ENCODE data around the gene ENOX2. TPM values are rescaled to one million over a fixed set of nuclear protein-coding genes. Genes with fewer than 3 reads are reported as not detected.
"Not testable (repeated sequence)": the region's sequence is repeated elsewhere in the genome, so short reads cannot be mapped to it uniquely, and the experiment has no call there.

ENOX2 gene, protein sequence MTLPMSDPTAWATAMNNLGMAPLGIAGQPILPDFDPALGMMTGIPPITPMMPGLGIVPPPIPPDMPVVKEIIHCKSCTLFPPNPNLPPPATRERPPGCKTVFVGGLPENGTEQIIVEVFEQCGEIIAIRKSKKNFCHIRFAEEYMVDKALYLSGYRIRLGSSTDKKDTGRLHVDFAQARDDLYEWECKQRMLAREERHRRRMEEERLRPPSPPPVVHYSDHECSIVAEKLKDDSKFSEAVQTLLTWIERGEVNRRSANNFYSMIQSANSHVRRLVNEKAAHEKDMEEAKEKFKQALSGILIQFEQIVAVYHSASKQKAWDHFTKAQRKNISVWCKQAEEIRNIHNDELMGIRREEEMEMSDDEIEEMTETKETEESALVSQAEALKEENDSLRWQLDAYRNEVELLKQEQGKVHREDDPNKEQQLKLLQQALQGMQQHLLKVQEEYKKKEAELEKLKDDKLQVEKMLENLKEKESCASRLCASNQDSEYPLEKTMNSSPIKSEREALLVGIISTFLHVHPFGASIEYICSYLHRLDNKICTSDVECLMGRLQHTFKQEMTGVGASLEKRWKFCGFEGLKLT
- total RNA-seq, result 10 to 100 TPM; 14.5 to 16.9 TPM

DNA sequence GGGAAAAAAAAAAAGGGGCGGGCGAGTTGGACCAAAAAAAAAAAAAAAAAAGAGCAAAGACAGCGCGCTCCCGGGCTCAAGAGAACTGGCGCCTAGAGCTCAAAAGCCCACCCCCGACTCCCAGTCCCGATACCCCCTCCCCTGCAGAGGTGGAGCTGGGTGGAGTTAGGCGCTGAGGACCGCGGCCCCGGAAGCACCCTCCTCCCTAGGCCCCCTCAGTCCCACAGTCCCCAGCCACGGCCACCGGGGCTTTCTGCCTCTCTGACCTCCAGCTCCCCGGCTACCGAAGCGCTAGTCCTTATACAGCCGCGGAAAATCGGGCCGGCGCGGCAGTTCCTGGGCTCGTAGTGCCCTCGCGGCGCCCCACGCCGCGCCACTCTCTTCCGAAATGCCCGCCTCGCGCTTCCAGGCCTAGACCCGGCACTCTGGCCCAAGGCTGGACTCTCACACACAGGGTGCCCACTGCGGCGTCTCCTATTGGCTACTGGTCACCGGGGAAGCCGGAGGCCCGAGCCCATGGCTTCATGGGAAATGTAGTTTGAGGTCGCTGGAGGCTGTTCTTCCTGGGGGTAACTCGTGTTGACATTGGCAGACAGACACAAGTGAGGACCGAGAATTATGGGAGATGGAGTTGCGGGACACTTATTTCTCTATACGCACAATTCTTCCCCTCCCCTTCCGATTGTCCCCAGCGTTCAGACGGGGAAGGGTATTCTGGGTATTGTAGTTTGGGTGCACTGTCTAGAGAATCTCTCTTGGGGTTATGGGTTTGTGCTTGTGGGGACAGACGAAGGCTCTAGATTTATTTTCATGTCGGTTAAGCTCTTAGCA is at the start of gene ENOX2:
ENOX2 (minus strand) TSS at position 427 of the 831 bp plus-strand sequence. CDS start 199,993 bp downstream, outside the sequence.
- peak; percentile 99 for ATAC-seq
- peak; percentile 91 for DNase-seq

DNA sequence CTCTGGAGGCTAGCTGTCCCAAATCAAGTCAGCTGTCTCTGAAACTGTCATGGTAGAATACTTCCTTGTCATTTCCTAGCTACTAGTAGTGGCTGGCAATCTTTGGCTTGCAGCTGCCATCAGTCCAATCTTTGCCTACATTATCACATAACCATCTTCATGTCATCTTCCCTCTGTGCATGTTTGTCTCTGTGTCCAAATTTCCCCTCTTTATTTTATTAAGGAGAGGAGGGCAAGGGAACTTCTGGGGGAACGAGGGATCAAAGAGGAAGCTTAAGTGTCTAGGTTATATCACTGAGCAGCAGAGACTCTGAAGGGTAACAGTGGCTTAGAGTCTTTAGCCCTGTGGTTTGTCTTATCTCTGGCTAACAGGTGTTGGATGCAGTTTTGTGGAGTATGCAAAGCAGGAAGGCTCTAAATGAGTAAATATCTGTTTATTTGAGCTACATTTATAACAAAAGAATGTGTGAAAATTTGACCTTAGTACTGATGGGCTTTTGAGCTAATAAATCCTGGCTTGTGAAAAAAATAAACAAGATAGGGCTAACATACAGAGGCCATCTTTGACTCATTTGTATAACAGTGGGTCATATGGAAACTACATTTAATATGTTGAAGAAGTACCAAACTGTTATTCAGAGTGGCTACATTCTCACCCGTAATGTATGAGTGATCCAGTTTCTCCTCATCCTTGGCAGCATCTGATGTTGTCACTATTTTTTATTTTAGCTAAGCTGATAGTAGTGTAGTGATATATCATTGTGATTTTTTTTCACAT is 49.4 kb upstream of the ENOX2 start:
- no peaks in the 10 kb centered on the region for H3K4me1 Mint-ChIP-seq
- no peaks in the 10 kb centered on the region for H3K9me3 Mint-ChIP-seq (ENCODE audit: low read depth)
- ATAC-seq, result no peak
- DNase-seq, result no peak
- no peak overlapping the region for H3K27ac Mint-ChIP-seq
- no peak overlapping the region for H3K4me3 Mint-ChIP-seq
- peaks cover 18% of the 10 kb centered on the region for H3K27me3 Mint-ChIP-seq
- no peaks in the 10 kb centered on the region for H3K36me3 Mint-ChIP-seq
- CTCF ChIA-PET, result no interaction called here

More for the DNA sequence above, at the start of gene ENOX2:
- Mint-ChIP-seq H3K36me3 (peaks cover 8% of the 10 kb centered on the region), H3K4me1 (peaks cover 8% of the 10 kb centered on the region), H3K27me3 (no peaks in the 10 kb centered on the region), H3K4me3 (no peak within 1 kb of the TSS), H3K9me3 (ENCODE audit: low read depth) (no peaks in the 10 kb centered on the region), H3K27ac (peak within 1 kb of the TSS; percentile 76)
- CTCF ChIA-PET, result interaction anchor here (0.6 kb wide), 1 partner anchor 695 kb away, joined by 3 read pairs; no protein-coding TSS in a partner anchor

DNA sequence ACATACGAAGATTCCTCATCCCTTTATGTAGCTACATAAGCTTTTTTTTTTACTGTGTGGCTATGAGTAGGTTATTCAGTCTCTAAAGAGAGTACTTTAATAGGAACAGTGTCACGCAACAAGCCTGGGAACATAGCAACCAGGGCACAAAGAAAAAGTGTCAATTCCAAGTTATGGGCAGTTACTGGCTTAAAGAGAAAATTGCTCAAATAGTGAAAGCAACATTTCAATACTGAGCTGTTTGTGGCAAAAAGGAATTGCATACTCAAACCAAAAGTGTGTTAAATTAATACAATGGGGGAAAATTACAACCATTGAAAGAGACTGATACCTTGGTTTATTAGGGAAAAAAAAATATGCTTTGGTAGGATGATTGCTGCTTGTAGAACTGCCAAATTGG is 41.2 kb upstream of the ENOX2 start:
- H3K27ac Mint-ChIP-seq, result no peak overlapping the region
- CTCF ChIA-PET, result no interaction called here
- H3K9me3 Mint-ChIP-seq (ENCODE audit: low read depth), result no peaks in the 10 kb centered on the region
- H3K4me1 Mint-ChIP-seq, result no peaks in the 10 kb centered on the region
- DNase-seq (no peak), ATAC-seq (no peak)
- no peaks in the 10 kb centered on the region for H3K36me3 Mint-ChIP-seq
- peaks cover 4% of the 10 kb centered on the region for H3K27me3 Mint-ChIP-seq
- H3K4me3 Mint-ChIP-seq, result no peak overlapping the region

DNA sequence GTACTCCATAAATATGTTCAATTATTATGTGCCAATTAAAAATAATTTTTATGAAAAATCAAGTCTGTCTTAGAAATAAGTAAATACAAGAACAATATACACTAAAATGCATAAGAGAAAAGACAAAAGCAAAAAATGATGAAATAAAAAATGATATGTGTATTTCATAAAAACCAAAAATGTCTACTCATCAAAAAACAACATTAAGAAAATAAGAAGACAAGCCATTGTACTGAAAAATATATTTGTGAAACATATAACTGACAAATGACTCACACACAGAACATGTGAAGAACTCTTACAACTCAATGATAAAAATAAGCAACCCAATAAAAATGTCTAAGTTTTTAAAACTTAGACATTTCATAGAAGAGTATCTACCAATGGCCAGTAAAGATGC is 34.1 kb upstream of the ENOX2 start:
- Mint-ChIP-seq H3K4me3 (no peak overlapping the region), H3K4me1 (no peaks in the 10 kb centered on the region), H3K27me3 (peaks cover 4% of the 10 kb centered on the region), H3K9me3 (ENCODE audit: low read depth) (no peaks in the 10 kb centered on the region), H3K36me3 (no peaks in the 10 kb centered on the region), H3K27ac (no peak overlapping the region)
- ATAC-seq (no peak), DNase-seq (no peak)
- CTCF ChIA-PET, result no interaction called here

DNA sequence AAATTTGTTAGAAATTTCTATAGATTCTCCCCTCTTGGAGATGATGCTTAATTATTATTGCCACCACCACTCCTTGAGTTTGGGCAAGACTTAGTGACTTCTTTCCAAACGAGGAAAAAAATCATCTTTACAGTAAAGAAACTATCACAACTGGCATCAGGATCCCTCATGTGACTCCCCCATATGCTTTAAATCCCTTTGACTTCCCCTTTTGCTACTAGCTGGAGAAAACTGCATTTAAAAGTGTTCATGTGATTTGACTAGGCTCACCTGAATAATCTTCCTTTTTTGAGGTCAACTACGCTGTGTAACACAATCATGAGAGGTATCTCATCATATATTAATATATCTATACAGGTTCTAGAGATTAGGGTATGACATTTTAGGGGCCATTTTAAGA is 30.3 kb upstream of the ENOX2 start:
- Mint-ChIP-seq H3K36me3 (no peaks in the 10 kb centered on the region), H3K4me3 (no peak overlapping the region), H3K27ac (no peak overlapping the region), H3K27me3 (peaks cover 2% of the 10 kb centered on the region), H3K9me3 (ENCODE audit: low read depth) (no peaks in the 10 kb centered on the region), H3K4me1 (no peaks in the 10 kb centered on the region)
- no peak for DNase-seq
- CTCF ChIA-PET, result no interaction called here
- no peak for ATAC-seq

DNA sequence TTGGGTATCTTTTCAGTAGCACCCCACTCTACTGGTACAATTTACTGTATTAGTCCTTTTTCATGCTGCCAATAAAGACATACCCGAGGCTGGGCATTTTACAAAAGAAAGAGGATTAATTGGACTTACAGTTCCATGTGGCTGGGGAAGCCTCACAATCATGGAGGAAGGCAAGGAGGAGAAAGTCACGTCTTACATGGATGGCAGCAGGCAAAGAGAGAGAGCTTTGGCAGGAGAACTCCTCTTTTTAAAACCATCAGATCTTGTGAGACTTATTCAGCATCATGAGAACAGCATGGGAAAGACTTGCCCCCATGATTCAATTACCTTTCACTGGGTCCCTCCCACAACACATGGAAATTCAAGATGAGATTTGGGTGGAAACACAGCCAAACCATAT is 17.4 kb upstream of the ENOX2 start:
- H3K27ac Mint-ChIP-seq; H3K36me3 Mint-ChIP-seq; H3K4me3 Mint-ChIP-seq; H3K4me1 Mint-ChIP-seq; H3K27me3 Mint-ChIP-seq; H3K9me3 Mint-ChIP-seq (ENCODE audit: low read depth); DNase-seq; ATAC-seq; CTCF ChIA-PET: not testable (repeated sequence)

DNA sequence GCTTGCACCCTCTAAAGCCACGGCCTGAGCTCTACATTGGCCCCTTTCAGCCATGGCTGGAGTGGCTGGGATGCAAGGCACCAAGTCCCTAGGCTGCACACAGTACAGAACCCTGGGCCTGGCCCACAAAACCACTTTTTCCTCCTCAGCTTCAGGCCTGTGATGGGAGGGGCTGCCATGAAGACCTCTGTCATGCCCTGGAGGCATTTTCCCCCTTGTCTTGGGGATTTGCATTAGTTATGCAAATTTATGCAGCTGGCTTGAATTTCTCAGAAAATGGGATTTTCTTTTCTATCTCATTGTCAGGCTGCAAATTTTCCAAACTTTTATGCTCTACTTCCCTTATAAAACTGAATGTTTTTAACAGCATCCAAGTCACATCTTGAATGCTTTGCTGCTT is 16.7 kb upstream of the ENOX2 start:
- H3K27me3 Mint-ChIP-seq; CTCF ChIA-PET; ATAC-seq; DNase-seq; H3K27ac Mint-ChIP-seq; H3K36me3 Mint-ChIP-seq; H3K4me1 Mint-ChIP-seq; H3K9me3 Mint-ChIP-seq (ENCODE audit: low read depth); H3K4me3 Mint-ChIP-seq: not testable (repeated sequence)

DNA sequence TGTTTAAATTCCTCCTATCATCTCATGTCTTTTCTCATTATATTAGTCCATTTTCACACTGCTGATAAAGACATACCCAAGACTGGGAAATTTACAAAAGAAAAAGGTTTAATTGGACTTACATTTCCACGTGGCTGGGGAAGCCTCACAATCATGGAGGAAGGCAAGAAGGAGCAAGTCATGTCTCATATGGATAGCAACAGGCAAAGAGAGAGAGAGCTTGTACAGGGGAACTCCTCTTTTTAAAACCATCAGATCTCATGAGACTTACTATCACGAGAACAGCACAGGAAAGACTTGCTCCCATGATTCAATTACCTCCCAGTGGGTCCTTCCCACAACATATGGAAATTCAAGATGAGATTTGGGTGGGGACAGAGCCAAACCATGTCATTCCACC is 15.5 kb upstream of the ENOX2 start:
- H3K9me3 Mint-ChIP-seq (ENCODE audit: low read depth); H3K36me3 Mint-ChIP-seq; H3K27me3 Mint-ChIP-seq; H3K4me3 Mint-ChIP-seq; ATAC-seq; H3K4me1 Mint-ChIP-seq; DNase-seq; H3K27ac Mint-ChIP-seq: not testable (repeated sequence)
- CTCF ChIA-PET, result interaction anchor here (4.0 kb wide), 1 partner anchor 378 kb away, joined by 19 read pairs; no protein-coding TSS in a partner anchor

DNA sequence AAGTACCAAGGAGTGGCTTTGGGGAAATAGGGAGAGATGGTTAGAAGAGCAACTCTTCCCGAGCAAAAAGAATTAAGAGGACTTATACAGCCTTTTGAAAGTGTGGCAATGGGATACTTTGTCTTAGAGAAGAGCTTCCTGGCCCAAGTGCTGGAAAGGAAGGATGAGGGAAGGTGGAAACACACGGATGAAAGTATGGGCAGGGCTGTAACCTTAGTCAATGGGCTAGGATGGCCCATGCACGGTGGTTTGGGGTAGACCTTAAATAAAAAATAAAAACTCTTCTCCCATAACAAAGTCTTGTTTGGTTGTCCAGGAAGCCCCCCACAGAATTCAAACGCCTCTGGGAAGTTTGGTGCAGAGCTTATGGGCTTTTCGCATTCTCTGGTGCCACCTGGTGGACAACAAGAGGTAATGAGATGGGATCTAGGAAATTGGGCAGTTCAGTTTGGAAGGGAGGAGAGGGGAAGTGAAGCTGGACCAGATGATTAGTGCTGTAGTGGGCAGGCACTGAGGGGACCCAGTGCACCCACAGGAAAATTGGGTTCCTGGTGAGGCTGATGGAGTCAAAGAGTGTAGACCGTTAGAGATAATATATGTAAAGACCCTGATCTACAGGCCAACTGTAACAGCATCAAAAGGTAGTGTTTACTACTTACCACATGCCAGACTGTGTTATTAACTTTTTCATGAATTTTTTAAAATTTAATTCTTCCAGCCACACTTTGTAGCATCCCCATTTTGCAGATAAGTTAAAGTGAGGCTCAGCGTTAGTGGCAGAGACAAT is 13.8 kb upstream of the ENOX2 start:
- Mint-ChIP-seq H3K9me3 (ENCODE audit: low read depth) (no peaks in the 10 kb centered on the region), H3K27me3 (no peaks in the 10 kb centered on the region), H3K27ac (no peak overlapping the region), H3K36me3 (no peaks in the 10 kb centered on the region), H3K4me1 (no peaks in the 10 kb centered on the region), H3K4me3 (no peak overlapping the region)
- CTCF ChIA-PET, result interaction anchor here (0.8 to 4.0 kb wide), 6 partner anchors 22 to 587 kb away, joined by 3 to 19 read pairs (median 4); no protein-coding TSS in a partner anchor
- DNase-seq (peak; percentile 40), ATAC-seq (no peak)

DNA sequence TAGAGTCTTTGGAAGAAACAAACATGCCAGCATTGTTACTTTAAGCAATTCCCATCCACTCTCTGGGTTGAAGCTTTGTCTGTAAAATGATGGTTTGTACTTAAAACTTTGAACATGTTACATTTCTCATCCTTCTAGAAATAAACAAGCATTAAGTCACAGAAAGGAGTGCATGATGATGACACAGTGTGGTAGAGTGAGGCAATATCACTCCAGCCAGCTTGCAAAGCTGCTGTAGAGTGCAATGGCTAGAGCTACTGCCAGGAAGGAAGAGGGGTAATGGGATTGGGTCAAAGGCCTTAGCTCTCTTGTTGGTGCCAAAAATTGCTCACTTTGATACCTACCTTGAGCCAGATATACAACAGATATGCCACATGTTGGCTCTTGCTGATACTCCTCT is 12.3 kb upstream of the ENOX2 start:
- H3K36me3 Mint-ChIP-seq, result no peaks in the 10 kb centered on the region
- no peak for DNase-seq
- no peak overlapping the region for H3K4me3 Mint-ChIP-seq
- H3K9me3 Mint-ChIP-seq (ENCODE audit: low read depth), result no peaks in the 10 kb centered on the region
- ATAC-seq, result no peak
- CTCF ChIA-PET, result interaction anchor here (4.0 kb wide), 1 partner anchor 374 kb away, joined by 19 read pairs; no protein-coding TSS in a partner anchor
- no peaks in the 10 kb centered on the region for H3K27me3 Mint-ChIP-seq
- no peak overlapping the region for H3K27ac Mint-ChIP-seq
- H3K4me1 Mint-ChIP-seq, result no peaks in the 10 kb centered on the region

DNA sequence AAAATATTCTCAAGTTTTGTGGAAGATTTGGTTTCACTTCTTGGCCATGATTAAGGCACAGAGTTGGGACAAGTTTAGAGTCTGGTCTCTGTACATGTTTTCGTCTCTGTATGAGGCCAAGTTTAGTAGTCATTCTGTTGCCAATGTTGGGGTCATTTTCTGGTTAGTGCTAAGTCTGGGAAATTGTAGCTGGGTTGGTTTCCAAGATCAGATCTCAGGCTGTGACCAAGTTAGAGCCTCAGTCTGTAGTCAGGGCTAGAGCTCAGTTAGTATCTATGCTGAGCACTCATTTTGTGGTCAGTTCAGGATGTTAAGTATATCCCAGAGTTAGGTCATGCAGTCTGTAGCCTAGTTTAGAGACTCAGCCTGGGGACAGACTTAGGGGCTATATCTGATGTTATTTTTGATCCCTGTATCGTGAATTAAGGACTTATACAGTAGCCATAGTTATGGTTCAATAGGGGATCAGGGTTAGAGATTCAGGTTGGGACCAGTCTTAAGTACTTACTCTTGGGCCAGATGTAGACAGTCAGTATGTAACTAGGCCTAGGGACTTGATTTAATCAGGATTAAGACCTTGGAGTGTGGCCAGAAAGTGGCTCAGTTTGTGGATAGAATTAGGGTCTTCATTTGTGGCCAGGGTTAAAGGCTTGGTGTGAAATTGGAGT is 6.6 kb upstream of the ENOX2 start:
- Mint-ChIP-seq H3K27ac (no peak overlapping the region), H3K4me3 (no peak overlapping the region), H3K36me3 (no peaks in the 10 kb centered on the region), H3K4me1 (no peaks in the 10 kb centered on the region), H3K27me3 (no peaks in the 10 kb centered on the region), H3K9me3 (ENCODE audit: low read depth) (no peaks in the 10 kb centered on the region)
- no peak for DNase-seq
- CTCF ChIA-PET, result no interaction called here
- ATAC-seq, result no peak

DNA sequence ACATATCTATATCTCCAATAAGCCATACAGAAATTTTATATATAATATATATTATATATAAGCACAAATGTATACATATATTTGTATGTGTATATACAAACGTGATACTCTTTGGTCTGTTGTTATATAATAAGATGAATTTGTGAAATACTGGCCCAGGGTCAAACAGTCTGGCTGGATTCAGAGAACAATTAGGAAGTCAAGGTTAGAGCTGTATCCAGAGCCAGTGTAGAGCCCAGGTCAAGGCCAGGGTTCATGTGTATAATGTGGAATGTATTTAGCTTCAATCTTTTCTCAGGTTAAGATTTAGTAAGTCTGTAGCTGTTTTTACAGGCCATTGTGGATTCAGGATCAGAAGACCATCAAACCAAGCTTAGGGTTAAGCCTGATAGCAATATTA is 3.8 kb upstream of the ENOX2 start:
- H3K4me1 Mint-ChIP-seq, result peaks cover 5% of the 10 kb centered on the region
- no peak for DNase-seq
- no peaks in the 10 kb centered on the region for H3K27me3 Mint-ChIP-seq
- CTCF ChIA-PET, result no interaction called here
- no peaks in the 10 kb centered on the region for H3K9me3 Mint-ChIP-seq (ENCODE audit: low read depth)
- no peak overlapping the region for H3K27ac Mint-ChIP-seq
- H3K4me3 Mint-ChIP-seq, result no peak overlapping the region
- ATAC-seq, result no peak
- no peaks in the 10 kb centered on the region for H3K36me3 Mint-ChIP-seq
